A673 (cell line): ENCODE data around the gene ALG8.

Experiments used
- EZH2 ChIP-seq: fragments of 200-600 bp; sonication (generic); IDR thresholded peaks from 2 replicates; pipeline ENCODE4 v1.6.1; 2017; ENCODE audit warnings: borderline replicate concordance, low read depth, mild to moderate bottlenecking, mixed read lengths, antibody characterized with exemption, low read length; ENCODE audit not compliant: poor library complexity, severe bottlenecking
- TF ChIP-seq, protein P1 (sequence below): fragments of 300-800, 200-600 bp; sonication (generic); conservative IDR thresholded peaks from 2 replicates; pipeline ENCODE4 v1.5.1; 2017; ENCODE audit warnings: low read depth, mild to moderate bottlenecking, antibody characterized with exemption, low read length, moderate library complexity, mixed read lengths

GRCh38 chr11:78078218-78079167, 60.9 kb downstream of the ALG8 start:
- TF ChIP-seq, protein P1, sequence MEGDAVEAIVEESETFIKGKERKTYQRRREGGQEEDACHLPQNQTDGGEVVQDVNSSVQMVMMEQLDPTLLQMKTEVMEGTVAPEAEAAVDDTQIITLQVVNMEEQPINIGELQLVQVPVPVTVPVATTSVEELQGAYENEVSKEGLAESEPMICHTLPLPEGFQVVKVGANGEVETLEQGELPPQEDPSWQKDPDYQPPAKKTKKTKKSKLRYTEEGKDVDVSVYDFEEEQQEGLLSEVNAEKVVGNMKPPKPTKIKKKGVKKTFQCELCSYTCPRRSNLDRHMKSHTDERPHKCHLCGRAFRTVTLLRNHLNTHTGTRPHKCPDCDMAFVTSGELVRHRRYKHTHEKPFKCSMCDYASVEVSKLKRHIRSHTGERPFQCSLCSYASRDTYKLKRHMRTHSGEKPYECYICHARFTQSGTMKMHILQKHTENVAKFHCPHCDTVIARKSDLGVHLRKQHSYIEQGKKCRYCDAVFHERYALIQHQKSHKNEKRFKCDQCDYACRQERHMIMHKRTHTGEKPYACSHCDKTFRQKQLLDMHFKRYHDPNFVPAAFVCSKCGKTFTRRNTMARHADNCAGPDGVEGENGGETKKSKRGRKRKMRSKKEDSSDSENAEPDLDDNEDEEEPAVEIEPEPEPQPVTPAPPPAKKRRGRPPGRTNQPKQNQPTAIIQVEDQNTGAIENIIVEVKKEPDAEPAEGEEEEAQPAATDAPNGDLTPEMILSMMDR = no peak
- no peak for TF ChIP-seq EZH2
